Measurements from ENCODE around the gene TJP2. TPM values are rescaled to one million over a fixed set of nuclear protein-coding genes. Genes with fewer than 3 reads are reported as not detected.

TJP2 gene
- total RNA-seq, 1 donor from 2014 or later: 106 TPM

DNA sequence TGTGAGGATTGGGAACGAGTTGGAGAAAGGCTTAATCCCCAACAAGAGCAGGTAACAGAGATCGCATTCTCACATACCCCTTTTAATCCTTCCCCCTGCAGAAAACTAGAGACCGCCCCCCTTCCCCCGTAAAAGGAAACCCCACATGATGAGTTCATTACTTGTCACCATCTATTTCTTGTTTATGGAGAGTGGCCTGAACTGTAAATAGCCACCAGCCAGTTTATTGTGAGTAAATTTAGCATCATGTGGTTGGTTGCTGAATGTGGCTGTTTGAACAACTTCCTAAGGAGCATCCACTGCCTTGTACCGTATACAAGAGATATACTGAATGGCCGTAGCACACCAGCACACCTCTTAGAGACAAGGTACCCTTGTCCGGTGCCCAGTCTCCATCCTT is 62.1 kb downstream of the TJP2 start:
- no peak for DNase-seq

- DNase-seq: no peak
These were observed 63.7 kb downstream of the TJP2 start for GRCh38 chr9:69237702-69238295.

DNA sequence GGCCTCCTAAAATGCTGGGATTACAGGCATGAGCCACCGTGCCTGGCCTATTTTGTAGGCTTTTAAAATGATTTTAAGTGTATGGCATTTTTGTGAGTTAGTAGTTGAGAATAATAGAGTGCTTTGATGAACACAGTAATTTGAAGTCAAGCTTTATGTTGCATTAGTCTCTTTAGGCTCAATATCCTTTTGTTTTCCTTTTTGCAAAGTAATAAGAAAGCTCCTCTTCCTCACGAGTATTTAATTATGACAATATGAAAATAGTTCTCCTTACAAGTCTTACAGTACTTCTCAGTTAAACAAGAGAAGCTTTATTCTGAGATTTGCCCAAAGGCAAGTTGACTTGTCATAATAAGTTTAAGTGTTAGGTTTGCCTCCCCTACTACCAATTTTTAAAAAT is 69.0 kb downstream of the TJP2 start:
- no peak for DNase-seq

DNA sequence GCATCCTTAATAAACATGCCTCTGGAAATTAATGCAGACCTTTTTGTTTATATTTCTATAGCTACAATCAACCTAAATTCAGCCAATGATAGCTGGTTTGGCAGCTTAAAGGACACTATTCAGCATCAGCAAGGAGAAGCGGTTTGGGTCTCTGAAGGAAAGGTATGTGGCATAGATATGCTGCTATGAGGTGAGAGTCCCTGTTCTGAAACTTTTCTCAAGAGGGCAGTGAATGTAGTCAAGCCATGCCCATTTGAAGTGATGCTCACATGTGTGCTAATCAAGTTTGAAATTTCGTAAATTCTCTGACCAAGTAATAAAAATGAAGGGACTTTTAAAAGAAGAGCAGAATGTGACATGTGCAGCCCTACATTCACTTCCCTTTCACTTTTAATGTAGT is 72.6 kb downstream of the TJP2 start:
- no peak for DNase-seq

GRCh38 chr9:69248005-69248404 is 73.9 kb downstream of the TJP2 start:
- DNase-seq: no peak

GRCh38 chr9:69249337-69249736 is 75.3 kb downstream of the TJP2 start:
- DNase-seq: peak; percentile 88

DNA sequence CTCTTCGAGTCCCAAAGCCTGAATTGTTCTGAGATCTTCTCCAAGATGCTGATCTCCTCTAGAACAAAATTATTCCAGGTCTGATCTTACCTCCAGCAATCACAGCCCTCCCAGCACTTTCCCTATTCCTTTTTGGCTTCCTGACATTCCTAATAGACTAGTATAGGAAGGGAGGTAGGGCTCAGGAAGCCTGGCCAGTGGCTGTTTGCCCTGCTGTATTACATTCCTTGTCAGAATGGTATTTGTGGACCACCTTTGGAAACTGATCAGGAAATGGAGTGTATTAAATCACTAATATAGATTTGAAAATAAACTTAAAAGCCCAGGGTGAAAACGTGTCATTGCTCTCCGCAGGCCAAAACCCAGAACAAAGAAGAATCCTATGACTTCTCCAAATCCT is 76.6 kb downstream of the TJP2 start:
- DNase-seq: peak; percentile 67

DNA sequence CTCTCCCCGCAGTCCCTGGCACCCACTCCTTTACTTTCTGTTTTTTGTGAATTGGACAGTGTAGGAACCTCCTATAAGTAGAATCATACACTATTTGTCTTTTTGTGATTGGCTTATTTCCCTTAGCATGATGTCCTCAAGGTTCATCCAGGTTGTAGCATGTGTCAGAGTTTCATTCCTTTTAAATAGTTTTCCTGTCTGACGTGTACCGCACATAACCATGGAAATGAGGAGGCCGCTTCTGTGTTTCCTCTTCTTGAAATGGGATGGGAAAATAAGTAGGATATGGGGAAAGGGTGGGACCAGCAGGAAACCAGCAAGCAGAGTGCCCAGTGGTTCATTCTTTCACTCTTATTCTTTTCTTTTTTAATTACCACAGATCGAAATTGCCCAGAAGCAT is 78.4 kb downstream of the TJP2 start:
- DNase-seq: peak; percentile 71

- DNase-seq: peak; percentile 48
These were observed 79.0 kb downstream of the TJP2 start for GRCh38 chr9:69253057-69253456.

GRCh38 chr9:69254223-69254622 is 80.1 kb downstream of the TJP2 start:
- no peak for DNase-seq

DNA sequence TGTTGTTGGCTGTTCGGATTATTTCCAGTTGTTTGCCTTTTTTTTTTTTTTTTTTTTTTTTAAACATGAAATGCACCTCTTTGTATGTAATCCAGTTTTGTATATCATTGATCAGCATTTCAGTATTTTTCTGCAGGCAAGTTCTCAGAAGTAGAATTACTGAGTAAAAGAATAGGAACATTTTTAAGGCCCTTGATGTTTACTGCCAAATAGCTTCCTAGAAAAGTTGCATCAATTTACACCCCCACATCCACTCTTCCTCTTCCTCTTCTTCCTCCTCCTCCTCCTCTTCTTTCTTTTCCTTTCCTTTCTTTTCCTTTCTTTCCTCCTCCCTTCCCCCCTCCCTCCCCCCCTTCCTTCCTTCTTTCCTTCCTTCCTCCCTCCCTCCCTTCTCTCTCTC is 81.5 kb downstream of the TJP2 start:
- no peak for DNase-seq

DNA sequence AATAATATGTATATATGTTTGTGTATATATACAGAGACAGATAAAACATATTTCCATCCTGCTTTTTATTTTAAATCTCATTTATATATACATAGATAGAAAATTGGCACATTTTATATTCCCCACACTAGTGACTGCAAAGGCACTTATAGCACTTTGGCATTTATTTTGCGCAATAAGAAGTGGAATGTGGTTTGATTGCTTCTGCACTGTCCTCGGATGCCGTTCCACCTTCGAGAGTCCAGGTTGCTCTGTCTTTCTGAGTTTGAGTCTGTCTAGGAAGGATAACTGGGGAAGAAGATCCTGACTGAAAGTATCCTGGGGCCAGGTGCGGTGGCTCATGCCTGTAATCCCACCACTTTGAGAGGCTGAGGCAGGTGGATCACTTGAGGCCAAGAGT is 84.5 kb downstream of the TJP2 start:
- no peak for DNase-seq

GRCh38 chr9:69260161-69260560 is 86.1 kb downstream of the TJP2 start:
- peak; percentile 49 for DNase-seq

GRCh38 chr9:69261636-69262035 is 87.6 kb downstream of the TJP2 start:
- no peak for DNase-seq

- no peak for DNase-seq
These were observed 90.4 kb downstream of the TJP2 start for GRCh38 chr9:69264526-69264925.

DNA sequence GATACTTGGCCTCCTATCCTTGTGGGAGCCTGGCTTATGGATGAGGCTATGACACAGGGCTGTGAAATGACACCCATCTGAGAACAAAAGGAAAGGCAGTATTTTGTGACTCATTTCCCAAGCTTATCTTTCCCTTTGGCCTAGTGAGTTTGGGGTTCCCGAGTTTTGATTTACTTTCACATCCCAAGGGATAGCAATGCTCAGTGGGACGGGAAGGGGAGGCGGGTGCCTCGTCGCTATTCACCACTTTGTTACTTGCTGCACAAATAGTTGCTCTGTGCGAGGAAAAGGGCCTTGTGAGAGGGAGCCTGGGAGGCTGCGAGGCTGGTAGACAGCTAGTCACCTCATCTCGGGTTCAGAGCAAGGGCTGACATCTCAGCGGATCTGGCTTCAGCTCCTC is 91.8 kb downstream of the TJP2 start:
- DNase-seq: peak; percentile 42

GRCh38 chr9:69272212-69272611 is 98.1 kb downstream of the TJP2 start:
- DNase-seq: no peak

DNA sequence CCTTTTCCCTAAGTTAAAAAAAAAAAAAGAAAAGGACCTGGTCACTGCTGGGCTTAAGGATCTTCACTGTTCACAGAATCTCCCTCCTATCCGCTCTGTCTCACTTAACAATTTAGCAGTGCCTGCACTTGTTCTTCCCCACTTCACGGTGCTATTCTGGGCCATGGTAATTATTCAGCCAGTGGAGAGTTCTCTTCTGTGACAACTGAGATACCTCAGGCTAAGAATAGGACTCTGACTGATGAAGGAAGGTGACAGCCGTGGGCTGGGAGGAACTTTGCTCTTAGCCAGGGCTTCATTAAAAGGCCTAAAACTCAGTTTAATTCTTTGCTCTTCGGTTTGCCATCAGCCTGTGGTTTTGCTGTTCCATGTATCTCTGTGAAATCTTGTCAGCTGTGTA is 99.1 kb downstream of the TJP2 start:
- DNase-seq: no peak

- no peak for DNase-seq
These were observed 102.7 kb downstream of the TJP2 start for GRCh38 chr9:69276775-69277174.

- DNase-seq: no peak
These were observed 105.1 kb downstream of the TJP2 start for GRCh38 chr9:69279084-69279731.

- DNase-seq: no peak
These were observed 105.7 kb downstream of the TJP2 start for GRCh38 chr9:69279733-69280132.

DNA sequence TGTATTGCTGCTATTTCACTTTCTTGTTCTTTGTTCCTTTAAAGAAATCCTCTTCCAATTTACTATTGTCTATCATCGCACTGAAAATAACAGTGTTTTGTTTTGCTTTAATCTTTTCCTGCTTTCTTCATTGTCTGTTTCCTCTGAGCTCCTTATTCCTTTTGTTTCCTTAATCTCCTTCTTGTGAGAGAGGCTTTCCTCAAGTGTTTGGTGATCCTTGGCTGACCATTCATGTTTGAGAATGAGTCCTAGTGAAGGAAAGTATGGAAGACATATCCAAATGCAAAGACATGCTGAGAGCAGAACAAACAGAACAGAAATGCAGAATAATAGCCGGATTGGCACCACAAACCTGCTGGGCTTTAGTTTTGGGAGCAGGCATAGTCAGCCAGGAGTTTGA is 108.9 kb downstream of the TJP2 start:
- peak; percentile 8 for DNase-seq

DNA sequence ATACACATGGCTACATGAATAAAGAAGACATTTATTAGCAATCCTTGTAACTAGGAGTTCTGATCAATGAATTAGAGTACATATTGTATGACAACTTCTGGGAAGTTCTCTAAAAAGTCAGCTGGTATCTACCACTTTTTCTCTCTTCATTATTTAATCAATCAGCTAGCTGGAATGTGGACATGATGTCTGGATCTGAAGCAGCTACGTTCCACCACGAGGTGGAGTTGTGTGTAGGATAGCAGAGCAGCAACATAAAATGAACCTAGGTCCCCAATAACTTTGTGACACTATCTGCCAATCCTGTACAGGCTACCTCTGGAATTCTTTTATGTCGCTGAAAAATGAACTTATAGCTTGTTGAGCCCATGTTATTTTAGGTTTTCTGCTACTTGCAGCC is 118.0 kb downstream of the TJP2 start:
- peak; percentile 5 for DNase-seq

GRCh38 chr9:69293156-69293555 is 119.1 kb downstream of the TJP2 start:
- no peak for DNase-seq

Data from dermis blood vessel endothelial cell (primary cell).